ENCODE data around the gene CD82. TPM values are rescaled to one million over a fixed set of nuclear protein-coding genes. Genes with fewer than 3 reads are reported as not detected.
A peak's percentile ranks its signal among the peaks of the same experiment; 100 is the strongest.

CD82 gene
- total RNA-seq, 5 donors from 2014 or later (not counting 1 experiment from before 2014, with no cell fraction given) = 53.4 to 99.6 (median 69.0) TPM

GRCh38 chr11:44610186-44610955 lies 44.9 kb downstream of the CD82 start:
- Histone ChIP-seq H3K27me3 (replicated peaks in 1 of 2; ENCODE audit: control insufficient read depth in 2 of 2, extremely low read depth in 1 of 2, insufficient read depth in 2 of 2, low read length in 1 of 2) (no peaks in the 10 kb centered on the region), H3K9me3 (no peaks in the 10 kb centered on the region), H3K36me3 (ENCODE audit: control insufficient read depth in 2 of 2, extremely low read depth in 1 of 2, insufficient read depth in 1 of 2, low read length in 1 of 2) (peaks cover 3 to 22% of the 10 kb centered on the region in 2 donors), H3K27ac (ENCODE audit: low read length) (peak overlapping the region; percentile 72), H3K4me3 (ENCODE audit: control insufficient read depth in 1 of 2, extremely low read depth in 1 of 2, low read length in 1 of 2) (no peak overlapping the region), H3K4me1 (ENCODE audit: control insufficient read depth in 1 of 2, extremely low read depth in 1 of 2, insufficient read depth in 2 of 2, low read length in 2 of 2) (peaks cover 47 to 73% of the 10 kb centered on the region in 2 experiments)
- ChIA-PET CTCF (interaction anchor here in 1 of 2 donors (1.4 to 3.0 kb wide), 2 partner anchors 8 to 45 kb away, joined by 3 to 16 read pairs; partner anchors contain the start of gene CD82), POLR2A (no interaction called here)
- 100% methylated on average over 6 of the region's 9 CpGs for WGBS (ENCODE audit: insufficient coverage)
- H3K4me3 Mint-ChIP-seq = peak overlapping the region in 1 of 3 donors; percentile 70
- H3K36me3 Mint-ChIP-seq = peaks cover 22% of the 10 kb centered on the region
- no peak for ATAC-seq (replicated peaks in 1 of 4)
- no peaks in the 10 kb centered on the region for H3K9me3 Mint-ChIP-seq
- H3K4me1 Mint-ChIP-seq = peaks cover 62 to 84% (median 68%) of the 10 kb centered on the region in 3 donors
- no peak for DNase-seq
- peak overlapping the region; percentile 92 to 94 for H3K27ac Mint-ChIP-seq
- no peaks in the 10 kb centered on the region for H3K27me3 Mint-ChIP-seq

- H3K36me3 ChIP-seq (ENCODE audit: control insufficient read depth in 2 of 2, extremely low read depth in 1 of 2, insufficient read depth in 1 of 2, low read length in 1 of 2) = peaks cover 0 to 22% of the 10 kb centered on the region in 2 donors
- no peaks in the 10 kb centered on the region for H3K9me3 ChIP-seq
- ChIA-PET POLR2A (interaction anchor here in 1 of 2 donors (1.3 kb wide), 1 partner anchor 46 kb away, joined by 5 read pairs; the partner anchor contains the start of gene CD82), CTCF (interaction anchor here (0.5 to 3.0 kb wide), 9 partner anchors 9 to 70 kb away, joined by 3 to 16 read pairs (median 5); partner anchors contain the start of gene CD82 (in 1 of the 2))
- Mint-ChIP-seq H3K4me3 (peak overlapping the region in 1 of 3 donors; percentile 63), H3K27ac (peak overlapping the region; percentile 92 to 94), H3K36me3 (peaks cover 22% of the 10 kb centered on the region), H3K27me3 (no peaks in the 10 kb centered on the region), H3K9me3 (no peaks in the 10 kb centered on the region), H3K4me1 (peaks cover 64 to 92% (median 72%) of the 10 kb centered on the region in 3 donors)
- H3K4me3 ChIP-seq (ENCODE audit: control insufficient read depth in 1 of 2, extremely low read depth in 1 of 2, low read length in 1 of 2) = no peak overlapping the region
- peaks cover 47 to 76% of the 10 kb centered on the region in 2 experiments for H3K4me1 ChIP-seq (ENCODE audit: control insufficient read depth in 1 of 2, extremely low read depth in 1 of 2, insufficient read depth in 2 of 2, low read length in 2 of 2)
- ATAC-seq (replicated peaks in 1 of 4) = no peak
- WGBS (ENCODE audit: insufficient coverage) = 92% methylated on average over 5 of the region's 6 CpGs
- H3K27ac ChIP-seq (ENCODE audit: low read length) = peak overlapping the region; percentile 83
- H3K27me3 ChIP-seq (replicated peaks in 1 of 2; ENCODE audit: control insufficient read depth in 2 of 2, extremely low read depth in 1 of 2, insufficient read depth in 2 of 2, low read length in 1 of 2) = no peaks in the 10 kb centered on the region
- no peak for DNase-seq
These were observed 45.6 kb downstream of the CD82 start for GRCh38 chr11:44611088-44611487.

- Mint-ChIP-seq H3K4me3 (peak overlapping the region in 2 of 3 donors; percentile 2 to 63), H3K4me1 (peaks cover 69 to 96% (median 79%) of the 10 kb centered on the region in 3 donors), H3K36me3 (peaks cover 23% of the 10 kb centered on the region), H3K27ac (peak overlapping the region; percentile 79 to 92), H3K9me3 (no peaks in the 10 kb centered on the region), H3K27me3 (no peaks in the 10 kb centered on the region)
- Histone ChIP-seq H3K27me3 (replicated peaks in 1 of 2; ENCODE audit: control insufficient read depth in 2 of 2, extremely low read depth in 1 of 2, insufficient read depth in 2 of 2, low read length in 1 of 2) (no peaks in the 10 kb centered on the region), H3K36me3 (ENCODE audit: control insufficient read depth in 2 of 2, extremely low read depth in 1 of 2, insufficient read depth in 1 of 2, low read length in 1 of 2) (peaks cover 0 to 22% of the 10 kb centered on the region in 2 donors), H3K4me3 (ENCODE audit: control insufficient read depth in 1 of 2, extremely low read depth in 1 of 2, low read length in 1 of 2) (no peak overlapping the region), H3K4me1 (ENCODE audit: control insufficient read depth in 1 of 2, extremely low read depth in 1 of 2, insufficient read depth in 2 of 2, low read length in 2 of 2) (peaks cover 47 to 84% of the 10 kb centered on the region in 2 experiments), H3K9me3 (no peaks in the 10 kb centered on the region), H3K27ac (ENCODE audit: low read length) (peak overlapping the region; percentile 83)
- ChIA-PET CTCF (interaction anchor here (0.5 to 3.0 kb wide), 16 partner anchors 10 to 728 kb away, joined by 3 to 16 read pairs (median 4); partner anchors contain the start of gene CD82 (in 1 of the 2)), POLR2A (interaction anchor here (0.6 to 1.3 kb wide), 4 partner anchors 43 to 1275 kb away, joined by 3 to 10 read pairs (median 5); partner anchors contain the start of gene CD82 (in 1 of the 2))
- peak; percentile 84 to 86 (median 84) for ATAC-seq (replicated peaks in 1 of 4)
- WGBS (ENCODE audit: insufficient coverage) = 19% methylated on average over 3 of the region's 7 CpGs
- DNase-seq = peak; percentile 44 to 80 (median 64)
These were observed 46.4 kb downstream of the CD82 start for GRCh38 chr11:44611687-44612434.

- peaks cover 21% of the 10 kb centered on the region for H3K36me3 Mint-ChIP-seq
- CTCF ChIA-PET = interaction anchor here (0.7 to 3.1 kb wide), 5 partner anchors 10 to 58 kb away, joined by 3 to 9 read pairs (median 8); no protein-coding TSS in a partner anchor
These were observed 47.7 kb downstream of the CD82 start for GRCh38 chr11:44613153-44613552.

GRCh38 chr11:44614281-44614775 lies 48.9 kb downstream of the CD82 start:
- DNase-seq (no peak), ATAC-seq (replicated peaks in 1 of 4) (no peak)
- Mint-ChIP-seq H3K4me1 (peaks cover 55 to 77% (median 67%) of the 10 kb centered on the region in 3 donors), H3K27ac (peak overlapping the region; percentile 82 to 83), H3K9me3 (no peaks in the 10 kb centered on the region), H3K4me3 (peak overlapping the region in 1 of 3 donors; percentile 28), H3K36me3 (peaks cover 26% of the 10 kb centered on the region), H3K27me3 (no peaks in the 10 kb centered on the region)
- peaks cover 37 to 72% of the 10 kb centered on the region in 2 experiments for H3K4me1 ChIP-seq (ENCODE audit: control insufficient read depth in 1 of 2, extremely low read depth in 1 of 2, insufficient read depth in 2 of 2, low read length in 2 of 2)
- H3K36me3 ChIP-seq (ENCODE audit: control insufficient read depth in 2 of 2, extremely low read depth in 1 of 2, insufficient read depth in 1 of 2, low read length in 1 of 2) = peaks cover 4 to 33% of the 10 kb centered on the region in 2 donors
- WGBS (ENCODE audit: insufficient coverage) = 83% methylated on average over 4 of the region's 7 CpGs
- CTCF ChIA-PET = interaction anchor here (0.6 to 3.1 kb wide), 4 partner anchors 19 to 58 kb away, joined by 3 to 10 read pairs (median 6); no protein-coding TSS in a partner anchor
- H3K27me3 ChIP-seq (replicated peaks in 1 of 2; ENCODE audit: control insufficient read depth in 2 of 2, extremely low read depth in 1 of 2, insufficient read depth in 2 of 2, low read length in 1 of 2) = no peaks in the 10 kb centered on the region
- H3K4me3 ChIP-seq (ENCODE audit: control insufficient read depth in 1 of 2, extremely low read depth in 1 of 2, low read length in 1 of 2) = no peak overlapping the region
- no peaks in the 10 kb centered on the region for H3K9me3 ChIP-seq
- POLR2A ChIA-PET = no interaction called here
- peak overlapping the region; percentile 83 for H3K27ac ChIP-seq (ENCODE audit: low read length)

More at GRCh38 chr11:44613153-44613552, 47.7 kb downstream of the CD82 start:
- Mint-ChIP-seq H3K27me3 (no peaks in the 10 kb centered on the region), H3K27ac (peak overlapping the region; percentile 82 to 92), H3K4me3 (peak overlapping the region in 1 of 3 donors; percentile 63), H3K4me1 (peaks cover 67 to 89% (median 79%) of the 10 kb centered on the region in 3 donors), H3K9me3 (no peaks in the 10 kb centered on the region)
- WGBS (ENCODE audit: insufficient coverage) = 90% methylated on average over 2 of the region's 6 CpGs
- Histone ChIP-seq H3K27me3 (replicated peaks in 1 of 2; ENCODE audit: control insufficient read depth in 2 of 2, extremely low read depth in 1 of 2, insufficient read depth in 2 of 2, low read length in 1 of 2) (no peaks in the 10 kb centered on the region), H3K9me3 (no peaks in the 10 kb centered on the region), H3K27ac (ENCODE audit: low read length) (peak overlapping the region; percentile 83), H3K36me3 (ENCODE audit: control insufficient read depth in 2 of 2, extremely low read depth in 1 of 2, insufficient read depth in 1 of 2, low read length in 1 of 2) (peaks cover 0 to 21% of the 10 kb centered on the region in 2 donors), H3K4me3 (ENCODE audit: control insufficient read depth in 1 of 2, extremely low read depth in 1 of 2, low read length in 1 of 2) (no peak overlapping the region), H3K4me1 (ENCODE audit: control insufficient read depth in 1 of 2, extremely low read depth in 1 of 2, insufficient read depth in 2 of 2, low read length in 2 of 2) (peaks cover 47 to 84% of the 10 kb centered on the region in 2 experiments)
- no peak for DNase-seq
- POLR2A ChIA-PET = interaction anchor here in 1 of 2 donors (0.7 kb wide), 1 partner anchor 54 kb away, joined by 4 read pairs; no protein-coding TSS in a partner anchor
- ATAC-seq (replicated peaks in 1 of 4) = no peak
